Ishikawa (cell line): ENCODE measurements around the gene TRHDE.

Experiments
- CEBPB ChIP-seq: IDR thresholded peaks from 2 replicates; pipeline ENCODE4 v1.6.1; 2012
- CREB1 ChIP-seq: IDR thresholded peaks from 2 replicates; pipeline ENCODE4 v1.6.1; 2012; ENCODE audit warnings: low read depth
- EGR1 ChIP-seq: IDR thresholded peaks from 2 replicates; pipeline ENCODE4 v1.6.1; 2012
- EP300 ChIP-seq: IDR thresholded peaks from 2 replicates; pipeline ENCODE4 v1.6.1; 2012; ENCODE audit warnings: borderline replicate concordance
- FOXM1 ChIP-seq: IDR thresholded peaks from 2 replicates; pipeline ENCODE4 v1.6.1; 2012; ENCODE audit warnings: low read depth, borderline replicate concordance
- NFIC ChIP-seq: IDR thresholded peaks from 2 replicates; pipeline ENCODE4 v1.6.1; 2012
- RAD21 ChIP-seq: IDR thresholded peaks from 2 replicates; pipeline ENCODE4 v1.6.1; 2012; ENCODE audit warnings: low read depth
- REST ChIP-seq: IDR thresholded peaks from 2 replicates; pipeline ENCODE4 v1.6.1; 2012; ENCODE audit warnings: low read depth, mild to moderate bottlenecking
- TAF1 ChIP-seq: IDR thresholded peaks from 2 replicates; pipeline ENCODE4 v1.6.1; 2012; ENCODE audit warnings: low read depth, mild to moderate bottlenecking
- TCF12 ChIP-seq: IDR thresholded peaks from 2 replicates; pipeline ENCODE4 v1.6.1; 2012; ENCODE audit warnings: low read depth
- TEAD4 ChIP-seq: IDR thresholded peaks from 2 replicates; pipeline ENCODE4 v1.6.1; 2012
- USF1 ChIP-seq: IDR thresholded peaks from 2 replicates; pipeline ENCODE4 v1.6.1; 2012
- YY1 ChIP-seq: IDR thresholded peaks from 2 replicates; pipeline ENCODE4 v1.6.1; 2012; ENCODE audit warnings: low read depth
- ZBTB7A ChIP-seq: IDR thresholded peaks from 2 replicates; pipeline ENCODE4 v1.6.1; 2012; ENCODE audit warnings: low read depth
- TF ChIP-seq, protein P1 (sequence below): IDR thresholded peaks from 2 replicates; pipeline ENCODE4 v1.6.1; 2012

The TRHDE gene

GRCh38 chr12:72522411-72522810 lies 250.2 kb downstream of the TRHDE start:
- TF ChIP-seq, protein P1, sequence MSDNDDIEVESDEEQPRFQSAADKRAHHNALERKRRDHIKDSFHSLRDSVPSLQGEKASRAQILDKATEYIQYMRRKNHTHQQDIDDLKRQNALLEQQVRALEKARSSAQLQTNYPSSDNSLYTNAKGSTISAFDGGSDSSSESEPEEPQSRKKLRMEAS, result no peak
- TF ChIP-seq EP300, result no peak
- TF ChIP-seq RAD21, result no peak
- TF ChIP-seq REST, result no peak
- TF ChIP-seq TAF1, result no peak
- no peak for TF ChIP-seq CREB1
- no peak for TF ChIP-seq YY1
- no peak for TF ChIP-seq NFIC
- TF ChIP-seq ZBTB7A, result no peak
- no peak for TF ChIP-seq TEAD4
- TF ChIP-seq USF1, result no peak
- no peak for TF ChIP-seq CEBPB

GRCh38 chr12:72523754-72524153 lies 251.6 kb downstream of the TRHDE start:
- TF ChIP-seq YY1 (no peak), USF1 (no peak), RAD21 (no peak), TCF12 (no peak), REST (no peak)

- no peak for TF ChIP-seq EGR1
- no peak for TF ChIP-seq REST
- TF ChIP-seq TCF12, result no peak
- TF ChIP-seq USF1, result no peak
- no peak for TF ChIP-seq TEAD4
- no peak for TF ChIP-seq RAD21
- TF ChIP-seq YY1, result no peak
- TF ChIP-seq EP300, result no peak
- TF ChIP-seq FOXM1, result no peak
- TF ChIP-seq ZBTB7A, result no peak
Measured at GRCh38 chr12:72535212-72535990, 263.2 kb downstream of the TRHDE start.

DNA sequence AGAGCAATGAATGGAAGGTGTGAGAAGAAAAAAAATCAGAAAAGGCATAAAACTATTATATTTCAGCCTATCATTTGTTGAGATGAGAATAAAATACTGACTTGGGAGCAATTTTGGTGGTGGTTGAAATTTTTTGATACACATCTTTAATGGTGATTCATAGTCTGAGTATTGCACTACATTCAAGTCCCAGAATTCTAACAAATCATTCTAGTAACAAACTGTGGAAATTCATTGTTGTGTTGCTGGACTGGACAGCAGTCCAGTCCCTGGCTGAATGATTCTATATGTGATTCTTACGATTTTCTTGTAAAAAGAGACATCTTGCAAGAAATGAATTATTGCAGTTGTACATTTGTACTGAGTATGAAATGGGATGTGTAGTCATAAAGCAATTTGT lies 268.6 kb downstream of the TRHDE start:
- TF ChIP-seq TCF12, result no peak
